LNCAP (cell line): ENCODE data around the gene RANBP3.

Experiments used
- TF ChIP-seq, protein P1 (sequence below): fragments of 450-650 bp; IDR thresholded peaks from 2 replicates; pipeline ENCODE4 v1.5.1; 2017; ENCODE audit warnings: mild to moderate bottlenecking

RANBP3 gene

DNA sequence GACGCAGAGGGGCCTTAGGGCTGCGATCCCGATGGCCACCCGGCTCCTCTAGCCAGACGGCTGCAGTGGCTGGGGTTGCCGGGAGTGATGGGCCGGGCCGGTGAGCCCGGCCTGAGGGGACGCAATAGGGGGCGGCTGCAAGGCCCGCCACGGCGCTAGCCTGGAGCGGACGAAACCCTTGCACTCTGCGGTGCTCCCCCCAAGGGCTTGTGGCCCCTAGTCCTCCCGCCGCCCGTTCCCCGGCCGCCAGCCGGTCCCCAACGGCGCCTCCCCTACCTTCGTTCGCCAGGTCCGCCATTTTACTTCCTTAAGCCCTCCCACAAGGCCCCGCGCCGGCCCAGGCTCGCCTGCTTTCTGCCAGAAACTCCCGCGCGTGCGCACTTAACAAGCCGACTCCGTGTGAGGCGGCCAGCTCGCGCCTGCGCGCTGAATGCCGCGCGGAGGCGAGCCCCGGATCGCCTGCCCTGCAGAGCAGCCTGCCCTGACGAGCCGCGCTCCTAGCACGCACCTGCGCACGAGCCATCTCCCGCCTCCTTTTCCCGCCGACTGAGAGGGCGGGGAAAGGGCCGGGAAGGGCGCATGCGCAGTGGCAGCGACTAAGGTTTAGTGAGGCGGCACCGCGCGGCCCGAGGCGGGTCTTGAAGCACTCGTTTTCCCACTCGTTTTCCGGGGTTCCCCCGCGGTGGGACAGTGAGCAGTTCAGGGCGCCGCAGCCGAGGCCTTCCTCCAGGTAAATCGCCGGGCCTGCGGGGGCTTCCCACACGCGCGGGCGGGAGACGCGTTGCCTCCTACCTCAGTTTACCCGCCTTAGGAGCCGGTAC lies at the start of gene RANBP3:
TSS of gene RANBP3 (minus strand) at position 356 of the 821 bp plus-strand sequence. CDS start at position 298, 58 bp downstream.
- TF ChIP-seq, protein P1, sequence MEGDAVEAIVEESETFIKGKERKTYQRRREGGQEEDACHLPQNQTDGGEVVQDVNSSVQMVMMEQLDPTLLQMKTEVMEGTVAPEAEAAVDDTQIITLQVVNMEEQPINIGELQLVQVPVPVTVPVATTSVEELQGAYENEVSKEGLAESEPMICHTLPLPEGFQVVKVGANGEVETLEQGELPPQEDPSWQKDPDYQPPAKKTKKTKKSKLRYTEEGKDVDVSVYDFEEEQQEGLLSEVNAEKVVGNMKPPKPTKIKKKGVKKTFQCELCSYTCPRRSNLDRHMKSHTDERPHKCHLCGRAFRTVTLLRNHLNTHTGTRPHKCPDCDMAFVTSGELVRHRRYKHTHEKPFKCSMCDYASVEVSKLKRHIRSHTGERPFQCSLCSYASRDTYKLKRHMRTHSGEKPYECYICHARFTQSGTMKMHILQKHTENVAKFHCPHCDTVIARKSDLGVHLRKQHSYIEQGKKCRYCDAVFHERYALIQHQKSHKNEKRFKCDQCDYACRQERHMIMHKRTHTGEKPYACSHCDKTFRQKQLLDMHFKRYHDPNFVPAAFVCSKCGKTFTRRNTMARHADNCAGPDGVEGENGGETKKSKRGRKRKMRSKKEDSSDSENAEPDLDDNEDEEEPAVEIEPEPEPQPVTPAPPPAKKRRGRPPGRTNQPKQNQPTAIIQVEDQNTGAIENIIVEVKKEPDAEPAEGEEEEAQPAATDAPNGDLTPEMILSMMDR: no peak

- TF ChIP-seq, protein P1: no peak
These were observed 48.7 kb upstream of the RANBP3 start for GRCh38 chr19:6026390-6027227.

DNA sequence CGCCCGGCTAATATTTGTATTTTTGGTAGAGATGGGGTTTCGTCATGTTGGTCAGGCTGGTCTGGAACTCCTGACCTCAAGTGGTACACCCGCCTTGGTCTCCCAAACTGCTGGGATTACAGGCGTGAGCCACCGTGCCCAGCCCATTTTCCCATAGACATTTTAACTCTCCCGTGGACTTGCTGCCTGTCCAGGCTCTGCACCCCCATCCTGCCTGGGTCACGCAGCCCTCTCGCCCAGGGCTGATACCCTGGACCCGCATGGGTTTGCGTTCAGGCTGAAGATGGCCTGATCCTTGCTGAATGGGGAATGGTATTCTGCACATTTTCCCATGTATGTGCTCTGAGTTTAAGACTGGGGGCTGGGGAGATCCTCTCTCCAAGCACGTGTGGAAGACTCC lies 46.0 kb upstream of the RANBP3 start:
- TF ChIP-seq, protein P1: no peak

GRCh38 chr19:6023085-6023682 lies 45.2 kb upstream of the RANBP3 start:
- TF ChIP-seq, protein P1: no peak

DNA sequence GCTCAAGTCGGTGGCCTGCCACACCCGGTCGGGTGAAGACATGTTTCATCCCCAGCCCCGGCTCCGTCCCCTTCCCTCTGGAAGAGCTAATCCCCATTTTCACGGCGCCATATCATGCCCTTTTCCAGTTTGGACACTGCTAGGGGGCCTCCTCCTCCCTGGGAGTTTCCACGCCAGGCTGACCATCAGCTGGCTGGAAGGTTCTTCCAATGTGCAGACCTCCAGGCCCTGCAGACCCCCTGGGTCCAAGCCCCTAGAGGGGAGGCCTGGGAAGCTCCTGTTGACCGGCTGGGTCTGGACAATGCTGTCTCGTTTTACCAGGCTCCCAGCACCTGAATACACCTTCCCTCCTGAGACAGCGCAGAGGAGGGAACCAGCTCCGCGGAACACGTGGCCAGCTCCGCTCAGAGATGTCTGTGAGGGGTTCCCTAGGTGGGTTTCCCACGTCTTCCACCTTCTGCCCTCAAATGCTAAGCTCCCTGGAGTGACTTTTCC lies 44.7 kb upstream of the RANBP3 start:
- TF ChIP-seq, protein P1: no peak

- TF ChIP-seq, protein P1: peak; percentile 54
These were observed 44.1 kb upstream of the RANBP3 start for GRCh38 chr19:6021878-6022569.
